ENCODE results near the gene LLGL2.
A peak's percentile ranks its signal among the peaks of the same experiment; 100 is the strongest.

The LLGL2 gene

DNA sequence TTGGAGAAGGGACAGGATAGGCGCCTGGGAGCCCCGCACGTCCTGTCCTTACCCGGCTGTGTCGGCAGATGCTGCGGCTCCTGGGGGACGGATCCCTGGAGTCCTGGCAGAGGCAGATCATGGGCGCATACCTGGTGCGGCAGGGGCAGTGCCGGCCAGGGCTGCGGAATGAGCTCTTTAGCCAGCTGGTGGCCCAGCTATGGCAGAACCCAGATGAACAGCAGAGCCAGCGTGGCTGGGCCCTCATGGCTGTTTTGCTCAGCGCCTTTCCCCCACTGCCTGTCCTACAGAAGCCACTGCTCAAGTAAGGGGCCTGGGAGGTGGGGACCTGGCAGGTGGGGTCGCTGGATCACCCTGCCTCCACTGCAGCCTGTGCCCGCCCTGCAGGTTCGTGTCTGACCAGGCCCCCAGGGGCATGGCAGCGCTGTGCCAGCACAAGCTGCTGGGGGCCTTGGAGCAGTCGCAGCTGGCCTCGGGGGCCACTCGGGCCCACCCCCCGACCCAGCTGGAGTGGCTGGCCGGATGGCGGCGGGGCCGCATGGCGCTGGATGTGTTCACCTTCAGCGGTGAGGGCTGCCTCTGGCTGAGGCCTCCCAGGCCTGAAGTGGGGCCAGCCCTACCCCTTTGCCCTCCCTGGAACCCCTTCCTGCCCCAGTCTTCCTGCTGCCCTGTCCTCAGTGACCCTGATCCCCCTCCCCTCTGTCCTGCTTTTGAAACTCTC is 87.6 kb downstream of the LLGL2 start:
- Histone ChIP-seq H4K20me1 (ENCODE audit: insufficient read depth, low read length) (no peaks in the 10 kb centered on the region), H3K27me3 (ENCODE audit: low read depth, low read length) (no peaks in the 10 kb centered on the region)

DNA sequence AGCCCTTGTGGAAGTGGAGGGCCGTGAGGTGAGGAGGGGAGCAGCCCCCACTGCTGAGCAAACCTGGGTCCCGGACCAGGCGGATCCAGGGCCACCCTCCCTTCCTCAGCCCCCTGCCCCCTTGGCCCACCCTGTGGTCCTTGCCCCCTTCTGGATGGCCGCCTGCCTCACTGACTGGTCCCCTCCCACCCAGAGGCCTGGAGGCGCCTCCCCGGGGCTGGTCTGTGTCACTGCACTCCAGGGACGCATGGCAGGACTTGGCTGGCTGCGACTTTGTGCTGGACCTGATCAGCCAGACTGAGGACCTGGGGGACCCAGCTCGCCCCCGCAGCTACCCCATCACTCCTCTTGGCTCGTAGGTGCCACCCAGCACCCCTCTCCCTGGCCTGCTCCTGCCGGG is 88.5 kb downstream of the LLGL2 start:
- Histone ChIP-seq H3K4me1 (ENCODE audit: low read length) (peaks cover 11% of the 10 kb centered on the region), H3K4me3 (ENCODE audit: low read length) (no peak overlapping the region)

More for the DNA sequence above, 87.6 kb downstream of the LLGL2 start:
- no peaks in the 10 kb centered on the region for H3K36me3 ChIP-seq (replicated peaks; ENCODE audit: low read depth, low read length)
- H3K4me1 ChIP-seq (ENCODE audit: low read length): peaks cover 11% of the 10 kb centered on the region
- H2AFZ ChIP-seq (ENCODE audit: low read depth, low read length): no peak overlapping the region
- H3K4me2 ChIP-seq (ENCODE audit: low read length): no peak overlapping the region
- no peak overlapping the region for H3K4me3 ChIP-seq (ENCODE audit: low read length)
- no peaks in the 10 kb centered on the region for H3K9me3 ChIP-seq (ENCODE audit: insufficient read depth, low read length)
- TF ChIP-seq, protein P1, sequence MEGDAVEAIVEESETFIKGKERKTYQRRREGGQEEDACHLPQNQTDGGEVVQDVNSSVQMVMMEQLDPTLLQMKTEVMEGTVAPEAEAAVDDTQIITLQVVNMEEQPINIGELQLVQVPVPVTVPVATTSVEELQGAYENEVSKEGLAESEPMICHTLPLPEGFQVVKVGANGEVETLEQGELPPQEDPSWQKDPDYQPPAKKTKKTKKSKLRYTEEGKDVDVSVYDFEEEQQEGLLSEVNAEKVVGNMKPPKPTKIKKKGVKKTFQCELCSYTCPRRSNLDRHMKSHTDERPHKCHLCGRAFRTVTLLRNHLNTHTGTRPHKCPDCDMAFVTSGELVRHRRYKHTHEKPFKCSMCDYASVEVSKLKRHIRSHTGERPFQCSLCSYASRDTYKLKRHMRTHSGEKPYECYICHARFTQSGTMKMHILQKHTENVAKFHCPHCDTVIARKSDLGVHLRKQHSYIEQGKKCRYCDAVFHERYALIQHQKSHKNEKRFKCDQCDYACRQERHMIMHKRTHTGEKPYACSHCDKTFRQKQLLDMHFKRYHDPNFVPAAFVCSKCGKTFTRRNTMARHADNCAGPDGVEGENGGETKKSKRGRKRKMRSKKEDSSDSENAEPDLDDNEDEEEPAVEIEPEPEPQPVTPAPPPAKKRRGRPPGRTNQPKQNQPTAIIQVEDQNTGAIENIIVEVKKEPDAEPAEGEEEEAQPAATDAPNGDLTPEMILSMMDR (IDR thresholded peaks at IDR 0.05; ENCODE audit: low read depth, low read length): no peak
- no peak for TF ChIP-seq EZH2phosphoT487 (IDR thresholded peaks at IDR 0.05; ENCODE audit: low read depth)
- H3K9ac ChIP-seq (ENCODE audit: low read length): no peak overlapping the region
- H3K79me2 ChIP-seq (ENCODE audit: low read length): no peaks in the 10 kb centered on the region
- H3K27ac ChIP-seq (ENCODE audit: low read length): no peak overlapping the region

DNA sequence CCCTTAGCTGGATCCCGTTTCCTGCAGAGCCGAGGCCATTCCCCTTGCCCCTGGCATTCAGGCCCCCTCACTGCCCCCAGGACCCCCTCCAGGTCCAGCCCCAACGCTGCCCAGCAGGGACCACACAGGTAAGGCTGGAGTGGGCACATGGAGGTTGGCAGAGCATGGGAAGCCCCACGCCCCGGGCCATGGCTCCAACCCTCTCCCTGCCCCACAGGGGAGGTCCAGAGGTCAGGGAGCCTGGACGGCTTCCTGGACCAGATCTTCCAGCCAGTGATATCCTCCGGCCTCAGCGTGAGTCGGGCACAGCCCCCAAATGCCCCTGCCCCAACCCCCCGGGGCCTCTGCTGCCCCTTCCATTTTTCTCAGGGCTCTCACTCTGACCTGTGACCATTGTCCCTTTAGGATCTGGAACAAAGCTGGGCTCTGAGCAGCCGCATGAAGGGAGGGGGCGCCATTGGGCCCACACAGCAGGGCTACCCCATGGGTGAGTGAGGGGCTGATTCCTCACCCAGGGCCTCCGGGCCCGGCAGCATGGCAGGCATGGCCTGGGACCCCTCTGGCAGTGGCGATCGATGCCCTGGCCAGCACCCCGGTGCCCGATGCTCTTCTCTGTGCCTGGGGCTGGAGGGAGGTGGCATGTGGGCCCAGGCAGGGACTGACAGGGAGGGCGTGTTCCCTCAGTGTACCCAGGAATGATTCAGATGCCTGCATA is 89.2 kb downstream of the LLGL2 start:
- no peak overlapping the region for H3K27ac ChIP-seq (ENCODE audit: low read length)
- H3K79me2 ChIP-seq (ENCODE audit: low read length): no peaks in the 10 kb centered on the region
- no peaks in the 10 kb centered on the region for H3K9me3 ChIP-seq (ENCODE audit: insufficient read depth, low read length)
- no peak overlapping the region for H2AFZ ChIP-seq (ENCODE audit: low read depth, low read length)
- TF ChIP-seq, protein P1 (IDR thresholded peaks at IDR 0.05; ENCODE audit: low read depth, low read length): no peak
- no peak for TF ChIP-seq EZH2phosphoT487 (IDR thresholded peaks at IDR 0.05; ENCODE audit: low read depth)
- H3K36me3 ChIP-seq (replicated peaks; ENCODE audit: low read depth, low read length): no peaks in the 10 kb centered on the region
- H3K4me1 ChIP-seq (ENCODE audit: low read length): peaks cover 11% of the 10 kb centered on the region
- H3K4me3 ChIP-seq (ENCODE audit: low read length): no peak overlapping the region
- H3K9ac ChIP-seq (ENCODE audit: low read length): no peak overlapping the region
- no peaks in the 10 kb centered on the region for H4K20me1 ChIP-seq (ENCODE audit: insufficient read depth, low read length)
- no peaks in the 10 kb centered on the region for H3K27me3 ChIP-seq (ENCODE audit: low read depth, low read length)
- no peak overlapping the region for H3K4me2 ChIP-seq (ENCODE audit: low read length)

More for the DNA sequence above, 88.5 kb downstream of the LLGL2 start:
- Histone ChIP-seq H3K36me3 (replicated peaks; ENCODE audit: low read depth, low read length) (no peaks in the 10 kb centered on the region), H3K27ac (ENCODE audit: low read length) (no peak overlapping the region), H3K4me2 (ENCODE audit: low read length) (no peak overlapping the region), H3K9me3 (ENCODE audit: insufficient read depth, low read length) (no peaks in the 10 kb centered on the region), H3K79me2 (ENCODE audit: low read length) (no peaks in the 10 kb centered on the region), H4K20me1 (ENCODE audit: insufficient read depth, low read length) (no peaks in the 10 kb centered on the region), H2AFZ (ENCODE audit: low read depth, low read length) (no peak overlapping the region), H3K27me3 (ENCODE audit: low read depth, low read length) (no peaks in the 10 kb centered on the region), H3K9ac (ENCODE audit: low read length) (no peak overlapping the region)
- TF ChIP-seq, protein P1 (IDR thresholded peaks at IDR 0.05; ENCODE audit: low read depth, low read length): peak; percentile 20
- no peak for TF ChIP-seq EZH2phosphoT487 (IDR thresholded peaks at IDR 0.05; ENCODE audit: low read depth)

DNA sequence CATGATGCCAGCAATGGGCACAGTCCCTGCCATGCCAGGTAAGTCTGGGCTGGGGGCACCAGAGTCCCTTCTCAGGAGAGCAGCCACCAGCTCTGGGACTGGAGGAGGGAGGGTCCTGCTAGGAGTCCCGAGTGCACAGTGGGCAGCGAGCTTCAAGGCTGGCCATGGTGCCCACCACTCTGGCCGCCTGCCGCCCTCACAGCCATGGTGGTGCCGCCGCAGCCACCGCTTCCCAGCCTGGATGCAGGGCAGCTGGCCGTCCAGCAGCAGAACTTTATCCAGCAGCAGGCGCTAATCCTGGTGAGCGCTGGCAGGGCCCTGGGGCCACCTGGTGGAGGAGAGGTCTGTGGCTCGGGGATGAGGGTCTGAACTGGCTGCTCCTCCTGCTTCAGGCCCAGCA is 89.8 kb downstream of the LLGL2 start:
- TF ChIP-seq, protein P1 (IDR thresholded peaks at IDR 0.05; ENCODE audit: low read depth, low read length): no peak
- no peak for TF ChIP-seq EZH2phosphoT487 (IDR thresholded peaks at IDR 0.05; ENCODE audit: low read depth)
- Histone ChIP-seq H4K20me1 (ENCODE audit: insufficient read depth, low read length) (no peaks in the 10 kb centered on the region), H2AFZ (ENCODE audit: low read depth, low read length) (no peak overlapping the region), H3K4me1 (ENCODE audit: low read length) (peaks cover 7% of the 10 kb centered on the region), H3K36me3 (replicated peaks; ENCODE audit: low read depth, low read length) (no peaks in the 10 kb centered on the region), H3K27ac (ENCODE audit: low read length) (no peak overlapping the region), H3K4me2 (ENCODE audit: low read length) (no peak overlapping the region), H3K27me3 (ENCODE audit: low read depth, low read length) (no peaks in the 10 kb centered on the region), H3K9ac (ENCODE audit: low read length) (no peak overlapping the region), H3K79me2 (ENCODE audit: low read length) (no peaks in the 10 kb centered on the region), H3K4me3 (ENCODE audit: low read length) (no peak overlapping the region), H3K9me3 (ENCODE audit: insufficient read depth, low read length) (no peaks in the 10 kb centered on the region)

Data from OCI-LY3 (cell line).